HL-60 (cell line): ENCODE measurements around the gene PBX3.
"Not testable (repeated sequence)": the region's sequence is repeated elsewhere in the genome, so short reads cannot be mapped to it uniquely, and the experiment has no call there.

ENCODE experiments used
- DNase-seq, 2 experiments: peaks; one replicate each; pipeline ENCODE4 v3.0.0-alpha.2; 2010 to 2020; ENCODE audit warnings: low read depth in 1 of 2, low spot score in 1 of 2
- H3K27ac ChIP-seq: fragments of 250-450 bp; sonication (Bioruptor Pico); replicated peaks from 2 replicates; pipeline ENCODE4 v1.5.1; 2020; ENCODE audit warnings: mild to moderate bottlenecking, moderate library complexity
- H3K27me3 ChIP-seq: fragments of 250-450 bp; sonication (Bioruptor Pico); 2 replicates; pipeline ENCODE4 v1.5.1; 2021; ENCODE audit warnings: mild to moderate bottlenecking, moderate library complexity; ENCODE audit not compliant: insufficient read depth, poor library complexity, severe bottlenecking
- H3K4me3 ChIP-seq: replicated peaks from 2 replicates; pipeline ENCODE4 v1.5.1; 2011; ENCODE audit warnings: mild to moderate bottlenecking, control low read depth, low read length; ENCODE audit not compliant: insufficient read depth
- GABPA ChIP-seq: IDR thresholded peaks from 2 replicates; pipeline ENCODE4 v1.6.1; 2012; ENCODE audit warnings: low read depth
- POLR2AphosphoS5 ChIP-seq: IDR thresholded peaks from 2 replicates; pipeline ENCODE4 v1.6.1; 2012; ENCODE audit warnings: low read depth
- SPI1 ChIP-seq: IDR thresholded peaks from 2 replicates; pipeline ENCODE4 v1.6.1; 2012; ENCODE audit warnings: low read depth, mild to moderate bottlenecking, borderline replicate concordance
- TF ChIP-seq, protein P1 (sequence below): IDR thresholded peaks from one replicate; pipeline ENCODE4 v1.5.1; 2011; ENCODE audit warnings: low read length, control low read depth, inconsistent platforms; ENCODE audit not compliant: insufficient read depth
- TF ChIP-seq, protein P2 (sequence below): IDR thresholded peaks from 2 replicates; pipeline ENCODE4 v1.6.1; 2012; ENCODE audit warnings: low read depth; ENCODE audit not compliant: insufficient replicate concordance

Gene PBX3

DNA sequence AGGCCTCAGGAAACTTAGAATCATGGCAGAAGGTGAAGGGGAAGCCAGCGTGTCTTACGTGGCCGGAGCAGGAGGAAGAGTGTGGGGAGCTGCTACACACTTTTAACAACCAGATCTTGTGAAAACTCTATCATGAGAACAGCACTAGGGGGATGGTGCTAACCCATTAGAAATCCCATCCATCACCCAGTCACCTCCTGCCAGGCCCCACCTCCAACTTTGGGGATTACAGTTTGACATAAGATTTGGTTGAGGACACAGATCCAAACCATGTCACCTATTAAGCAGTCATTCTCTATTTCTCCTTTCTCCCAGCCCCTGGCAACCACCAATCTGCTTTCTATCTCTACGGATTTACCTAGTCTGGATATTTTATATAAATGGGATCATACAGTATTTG lies 26.9 kb downstream of the PBX3 start:
- TF ChIP-seq, protein P1, sequence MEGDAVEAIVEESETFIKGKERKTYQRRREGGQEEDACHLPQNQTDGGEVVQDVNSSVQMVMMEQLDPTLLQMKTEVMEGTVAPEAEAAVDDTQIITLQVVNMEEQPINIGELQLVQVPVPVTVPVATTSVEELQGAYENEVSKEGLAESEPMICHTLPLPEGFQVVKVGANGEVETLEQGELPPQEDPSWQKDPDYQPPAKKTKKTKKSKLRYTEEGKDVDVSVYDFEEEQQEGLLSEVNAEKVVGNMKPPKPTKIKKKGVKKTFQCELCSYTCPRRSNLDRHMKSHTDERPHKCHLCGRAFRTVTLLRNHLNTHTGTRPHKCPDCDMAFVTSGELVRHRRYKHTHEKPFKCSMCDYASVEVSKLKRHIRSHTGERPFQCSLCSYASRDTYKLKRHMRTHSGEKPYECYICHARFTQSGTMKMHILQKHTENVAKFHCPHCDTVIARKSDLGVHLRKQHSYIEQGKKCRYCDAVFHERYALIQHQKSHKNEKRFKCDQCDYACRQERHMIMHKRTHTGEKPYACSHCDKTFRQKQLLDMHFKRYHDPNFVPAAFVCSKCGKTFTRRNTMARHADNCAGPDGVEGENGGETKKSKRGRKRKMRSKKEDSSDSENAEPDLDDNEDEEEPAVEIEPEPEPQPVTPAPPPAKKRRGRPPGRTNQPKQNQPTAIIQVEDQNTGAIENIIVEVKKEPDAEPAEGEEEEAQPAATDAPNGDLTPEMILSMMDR, result no peak
- TF ChIP-seq GABPA (no peak), SPI1 (no peak), POLR2AphosphoS5 (no peak)
- TF ChIP-seq, protein P2, sequence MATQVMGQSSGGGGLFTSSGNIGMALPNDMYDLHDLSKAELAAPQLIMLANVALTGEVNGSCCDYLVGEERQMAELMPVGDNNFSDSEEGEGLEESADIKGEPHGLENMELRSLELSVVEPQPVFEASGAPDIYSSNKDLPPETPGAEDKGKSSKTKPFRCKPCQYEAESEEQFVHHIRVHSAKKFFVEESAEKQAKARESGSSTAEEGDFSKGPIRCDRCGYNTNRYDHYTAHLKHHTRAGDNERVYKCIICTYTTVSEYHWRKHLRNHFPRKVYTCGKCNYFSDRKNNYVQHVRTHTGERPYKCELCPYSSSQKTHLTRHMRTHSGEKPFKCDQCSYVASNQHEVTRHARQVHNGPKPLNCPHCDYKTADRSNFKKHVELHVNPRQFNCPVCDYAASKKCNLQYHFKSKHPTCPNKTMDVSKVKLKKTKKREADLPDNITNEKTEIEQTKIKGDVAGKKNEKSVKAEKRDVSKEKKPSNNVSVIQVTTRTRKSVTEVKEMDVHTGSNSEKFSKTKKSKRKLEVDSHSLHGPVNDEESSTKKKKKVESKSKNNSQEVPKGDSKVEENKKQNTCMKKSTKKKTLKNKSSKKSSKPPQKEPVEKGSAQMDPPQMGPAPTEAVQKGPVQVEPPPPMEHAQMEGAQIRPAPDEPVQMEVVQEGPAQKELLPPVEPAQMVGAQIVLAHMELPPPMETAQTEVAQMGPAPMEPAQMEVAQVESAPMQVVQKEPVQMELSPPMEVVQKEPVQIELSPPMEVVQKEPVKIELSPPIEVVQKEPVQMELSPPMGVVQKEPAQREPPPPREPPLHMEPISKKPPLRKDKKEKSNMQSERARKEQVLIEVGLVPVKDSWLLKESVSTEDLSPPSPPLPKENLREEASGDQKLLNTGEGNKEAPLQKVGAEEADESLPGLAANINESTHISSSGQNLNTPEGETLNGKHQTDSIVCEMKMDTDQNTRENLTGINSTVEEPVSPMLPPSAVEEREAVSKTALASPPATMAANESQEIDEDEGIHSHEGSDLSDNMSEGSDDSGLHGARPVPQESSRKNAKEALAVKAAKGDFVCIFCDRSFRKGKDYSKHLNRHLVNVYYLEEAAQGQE, result no peak
- no peak for DNase-seq
- no peaks in the 10 kb centered on the region for H3K27me3 ChIP-seq
- no peak overlapping the region for H3K27ac ChIP-seq
- H3K4me3 ChIP-seq, result no peak overlapping the region

DNA sequence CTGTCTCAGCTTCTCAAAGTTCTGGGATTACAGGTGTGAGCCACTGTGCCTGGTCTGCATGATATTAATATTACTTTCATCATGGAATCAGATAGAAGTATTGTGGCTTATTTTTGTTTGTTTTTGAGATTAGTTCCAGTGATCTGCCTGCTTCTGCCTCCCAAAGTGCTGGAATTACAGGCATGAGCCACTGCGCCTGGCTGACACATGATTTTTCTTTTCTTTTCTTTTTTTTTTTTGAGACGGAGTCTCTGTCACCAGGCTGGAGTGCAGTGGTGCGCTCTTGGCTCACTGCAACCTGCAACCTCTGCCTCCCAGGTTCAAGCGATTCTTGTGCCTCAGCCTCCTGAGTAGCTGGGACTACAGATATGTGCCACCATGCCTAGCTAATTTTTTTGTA lies 29.6 kb downstream of the PBX3 start:
- not testable (repeated sequence) for H3K27ac ChIP-seq, H3K27me3 ChIP-seq, DNase-seq, H3K4me3 ChIP-seq

DNA sequence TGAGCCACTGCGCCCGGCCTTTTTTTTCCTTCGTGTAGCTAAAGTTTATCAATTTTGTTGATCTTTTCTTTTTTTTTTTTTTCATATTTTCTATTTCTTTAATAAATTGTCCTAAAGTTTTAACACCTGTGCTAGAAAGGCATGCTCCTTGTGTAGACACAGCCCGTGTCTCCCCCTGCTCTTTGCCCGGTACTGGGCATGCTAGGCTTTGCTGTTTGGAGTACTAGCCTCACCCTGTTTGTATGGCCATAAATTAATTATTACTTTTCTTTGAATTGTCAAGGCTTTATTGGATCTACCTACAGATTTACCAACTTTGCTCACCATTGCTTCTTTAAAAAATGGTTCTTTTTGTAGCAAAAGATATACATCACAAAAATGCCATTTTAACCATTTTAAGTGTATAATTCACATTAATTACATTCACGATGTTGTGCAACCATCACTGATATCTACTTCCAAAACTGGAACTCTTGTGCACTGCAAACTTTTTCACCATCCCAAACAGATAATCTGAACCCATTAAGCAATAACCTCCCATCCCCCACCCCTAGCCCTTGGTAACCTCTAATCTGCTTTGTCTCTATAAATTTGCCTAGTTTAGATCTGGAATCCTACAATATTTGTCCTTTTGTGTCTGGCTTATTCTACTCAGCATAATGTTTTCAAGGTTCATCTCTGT lies 31.5 kb downstream of the PBX3 start:
- not testable (repeated sequence) for H3K4me3 ChIP-seq

DNA sequence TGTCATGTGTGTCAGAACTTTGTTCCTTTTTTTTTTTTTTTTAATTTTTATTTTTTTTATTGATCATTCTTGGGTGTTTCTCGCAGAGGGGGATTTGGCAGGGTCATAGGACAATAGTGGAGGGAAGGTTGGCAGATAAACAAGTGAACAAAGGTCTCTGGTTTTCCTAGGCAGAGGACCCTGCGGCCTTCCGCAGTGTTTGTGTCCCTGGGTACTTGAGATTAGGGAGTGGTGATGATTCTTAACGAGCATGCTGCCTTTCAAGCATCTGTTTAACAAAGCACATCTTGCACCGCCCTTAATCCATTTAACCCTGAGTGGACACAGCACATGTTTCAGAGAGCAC lies 32.0 kb downstream of the PBX3 start:
- H3K27ac ChIP-seq, DNase-seq, H3K27me3 ChIP-seq, H3K4me3 ChIP-seq: not testable (repeated sequence)

More for the DNA sequence above, 31.5 kb downstream of the PBX3 start:
- H3K27ac ChIP-seq, DNase-seq, H3K27me3 ChIP-seq: not testable (repeated sequence)

GRCh38 chr9:125782718-125783117 lies 35.5 kb downstream of the PBX3 start:
- Histone ChIP-seq H3K4me3 (no peak overlapping the region), H3K27me3 (no peaks in the 10 kb centered on the region), H3K27ac (no peak overlapping the region)
- TF ChIP-seq, protein P1, result no peak
- TF ChIP-seq, protein P2, result no peak
- TF ChIP-seq GABPA (no peak), SPI1 (no peak), POLR2AphosphoS5 (no peak)
- no peak for DNase-seq
